Ascending aorta (tissue), 2 donors: ENCODE data around the gene TMED10. TPM values are rescaled to one million over a fixed set of nuclear protein-coding genes. Genes with fewer than 3 reads are reported as not detected.
A peak's percentile ranks its signal among the peaks of the same experiment; 100 is the strongest.

ENCODE experiments used
- DNase-seq, 2 donors: peaks; one replicate each; pipeline ENCODE4 v3.0.0-alpha.2; 2019; ENCODE audit warnings: low spot score in 2 of 2
- H3K27ac ChIP-seq, 2 donors: fragments of 200-600 bp; sonication (generic); one replicate each; pipeline ENCODE4 v1.5.1; 2016 to 2017; ENCODE audit warnings: mild to moderate bottlenecking in 1 of 2
- H3K27me3 ChIP-seq: fragments of 200-600 bp; sonication (generic); one replicate; pipeline ENCODE4 v1.5.1; 2017
- H3K36me3 ChIP-seq, 2 donors: fragments of 200-600 bp; sonication (generic); one replicate each; pipeline ENCODE4 v1.5.1; 2016
- H3K4me1 ChIP-seq, 2 donors: fragments of 200-600 bp; sonication (generic); one replicate each; pipeline ENCODE4 v1.5.1; 2016 to 2017; ENCODE audit warnings: mild to moderate bottlenecking in 1 of 2
- H3K4me3 ChIP-seq, 2 donors: fragments of 200-600 bp; sonication (generic); one replicate each; pipeline ENCODE4 v1.5.1; 2016 to 2017; ENCODE audit warnings: mild to moderate bottlenecking in 1 of 2
- H3K9me3 ChIP-seq, 2 donors: fragments of 200-600 bp; sonication (generic); one replicate each; pipeline ENCODE4 v1.5.1; 2016
- CTCF ChIP-seq, 3 experiments: fragments of 200-600 bp in 2 of 3; fragments of 450-650 bp in 1 of 3; sonication (generic) in 2 of 3; IDR thresholded peaks; one replicate each; pipeline ENCODE4 v1.5.1; 2016 to 2019; ENCODE audit warnings: antibody characterized with exemption in 3 of 3, mild to moderate bottlenecking in 1 of 3, moderate library complexity in 1 of 3
- intact Hi-C: fragments of 100-400 bp; cut with DNase I; formaldehyde crosslinking; loops from one replicate; pipeline ENCODE4 v1.15.1; 2023
- total RNA-seq: library from RNA; depleted of rRNA; stranded (reverse); fragments of >200 nt; gene quantifications from one replicate; pipeline ENCODE4 v1.1.0, GENCODE V29; 2016

The TMED10 gene
- total RNA-seq, 1 donor from 2014 or later: 190 TPM

DNA sequence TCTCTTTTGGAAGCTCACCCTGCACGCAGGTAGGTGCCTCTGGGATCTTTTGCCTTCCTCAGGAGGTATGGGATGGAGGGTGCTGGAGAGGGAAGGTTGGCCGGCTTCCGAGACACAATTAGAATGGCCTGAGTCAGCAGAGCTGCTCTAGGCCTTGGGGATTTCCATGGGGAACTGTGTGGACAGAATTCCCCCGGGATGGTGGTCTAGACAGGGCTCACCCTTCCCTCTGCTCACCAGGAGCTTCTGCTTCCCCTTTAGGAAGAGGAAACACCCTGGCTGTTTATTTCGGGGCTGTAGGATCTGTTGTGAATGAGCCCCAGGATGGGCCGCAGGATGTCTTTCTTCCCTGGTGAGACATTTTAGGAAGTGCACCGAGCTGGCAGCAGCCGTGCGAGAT lies 43.7 kb upstream of the TMED10 start:
- Histone ChIP-seq H3K27ac (no peak overlapping the region), H3K4me1 (no peaks in the 10 kb centered on the region), H3K36me3 (no peaks in the 10 kb centered on the region), H3K4me3 (no peak overlapping the region), H3K9me3 (no peaks in the 10 kb centered on the region), H3K27me3 (no peaks in the 10 kb centered on the region)
- no peak for TF ChIP-seq CTCF (IDR thresholded peaks at IDR 0.05)
- intact Hi-C loops: no loop called here
- DNase-seq: no peak

DNA sequence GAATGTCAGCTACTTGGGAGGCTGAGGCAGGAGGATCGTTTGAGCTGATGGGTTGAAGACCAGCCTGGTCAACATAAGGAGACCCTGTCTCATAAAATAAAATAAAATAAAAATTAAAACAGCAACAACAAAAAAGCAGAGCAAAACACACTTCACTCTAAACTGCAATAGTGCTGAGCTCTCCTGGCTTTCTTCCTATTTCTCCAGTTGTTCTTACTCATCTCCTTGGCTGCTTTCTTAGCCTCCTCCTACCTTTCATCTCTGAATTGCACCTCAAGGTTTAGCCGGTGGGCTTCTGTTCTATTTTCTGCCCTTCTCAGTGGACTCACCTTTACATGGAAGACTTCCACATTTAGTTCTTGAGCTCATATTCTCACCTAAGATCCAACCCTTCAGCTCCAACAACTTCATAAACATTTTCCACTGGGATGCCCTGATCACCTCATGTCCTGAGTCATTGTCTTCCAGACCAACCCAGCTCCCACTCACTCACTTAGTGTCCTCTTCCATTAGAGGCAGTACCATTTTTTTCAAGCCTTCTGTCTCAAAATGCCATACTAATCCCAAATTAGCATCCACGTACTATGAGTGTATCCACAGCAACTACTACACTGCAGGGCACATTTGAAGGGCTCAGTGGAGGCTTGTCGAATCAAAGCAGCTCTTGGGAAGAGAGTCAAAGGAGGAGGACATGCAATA lies 41.2 kb upstream of the TMED10 start:
- Histone ChIP-seq H3K4me3 (no peak overlapping the region), H3K9me3 (no peaks in the 10 kb centered on the region), H3K36me3 (no peaks in the 10 kb centered on the region), H3K27me3 (no peaks in the 10 kb centered on the region), H3K27ac (no peak overlapping the region), H3K4me1 (no peaks in the 10 kb centered on the region)
- no peak for DNase-seq
- intact Hi-C loops: no loop called here
- no peak for TF ChIP-seq CTCF (IDR thresholded peaks at IDR 0.05)

GRCh38 chr14:75216427-75217006 lies 40.1 kb upstream of the TMED10 start:
- no peak for DNase-seq
- Histone ChIP-seq H3K27me3 (no peaks in the 10 kb centered on the region), H3K4me3 (no peak overlapping the region), H3K4me1 (no peaks in the 10 kb centered on the region), H3K36me3 (no peaks in the 10 kb centered on the region), H3K27ac (peak overlapping the region; percentile 46 to 61), H3K9me3 (no peaks in the 10 kb centered on the region)
- intact Hi-C loops: no loop called here
- no peak for TF ChIP-seq CTCF (IDR thresholded peaks at IDR 0.05)

DNA sequence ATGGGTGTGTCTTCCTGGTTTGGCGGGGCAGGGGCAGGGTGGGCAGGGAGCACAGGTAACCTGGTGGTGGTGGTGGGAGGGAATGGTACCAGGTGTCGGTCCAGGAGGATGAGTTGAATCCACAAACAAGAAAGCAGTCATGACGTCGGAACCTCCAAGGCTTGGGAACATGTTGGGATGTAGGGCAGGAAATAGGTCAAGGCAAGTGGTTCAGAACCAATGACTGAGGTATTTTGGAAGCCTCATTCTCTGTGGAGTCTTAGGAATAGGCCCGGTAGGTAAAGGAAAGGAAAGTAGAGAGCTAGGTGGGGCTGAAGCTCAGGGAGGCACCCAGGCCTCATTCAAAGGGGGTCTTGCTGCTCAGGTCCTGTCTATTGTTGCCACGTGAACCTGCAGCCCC lies 39.1 kb upstream of the TMED10 start:
- Histone ChIP-seq H3K27me3 (no peaks in the 10 kb centered on the region), H3K27ac (peak overlapping the region; percentile 46 to 61), H3K4me1 (no peaks in the 10 kb centered on the region), H3K36me3 (no peaks in the 10 kb centered on the region), H3K4me3 (no peak overlapping the region), H3K9me3 (no peaks in the 10 kb centered on the region)
- DNase-seq: no peak
- TF ChIP-seq CTCF (IDR thresholded peaks at IDR 0.05): no peak
- intact Hi-C loops: no loop called here

DNA sequence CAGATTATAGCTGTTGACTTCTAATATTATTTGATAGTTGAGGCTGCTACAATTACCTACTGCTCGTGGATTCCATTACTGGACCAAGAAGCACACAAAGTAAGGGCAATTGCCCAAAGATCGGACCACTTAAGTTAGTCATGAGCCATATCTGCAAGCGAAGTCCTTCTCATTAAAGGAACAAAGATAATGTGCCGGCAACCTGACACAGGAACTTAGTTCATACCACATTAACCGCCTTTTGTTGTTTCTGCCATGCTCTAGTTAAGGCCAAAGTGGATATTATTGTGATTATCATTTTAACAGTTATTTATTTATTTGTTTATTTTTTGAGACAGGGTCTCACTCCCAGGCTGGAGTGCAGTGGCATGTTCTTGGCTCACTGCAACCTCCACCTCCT lies 38.1 kb upstream of the TMED10 start:
- H3K27me3 ChIP-seq: no peaks in the 10 kb centered on the region
- H3K4me3 ChIP-seq: no peak overlapping the region
- H3K4me1 ChIP-seq: no peaks in the 10 kb centered on the region
- TF ChIP-seq CTCF (IDR thresholded peaks at IDR 0.05): no peak
- no peaks in the 10 kb centered on the region for H3K9me3 ChIP-seq
- H3K36me3 ChIP-seq: no peaks in the 10 kb centered on the region
- no peak for DNase-seq
- no peak overlapping the region for H3K27ac ChIP-seq
- intact Hi-C loops: no loop called here
